NT2/D1 (cell line): ENCODE measurements around the gene CCDC71.

Source experiments
- DNase-seq: peaks from one replicate; pipeline ENCODE4 v3.0.0-alpha.2; 2011; ENCODE audit warnings: low read depth, low spot score
- H3K27me3 ChIP-seq: 2 replicates; pipeline ENCODE4 v1.6.0; 2011; ENCODE audit warnings: mild to moderate bottlenecking; ENCODE audit not compliant: insufficient read length, insufficient read depth
- H3K36me3 ChIP-seq: 2 replicates; pipeline ENCODE4 v1.6.1; 2011; ENCODE audit warnings: mild to moderate bottlenecking, low read length, mixed read lengths; ENCODE audit not compliant: insufficient read depth, insufficient read length
- H3K4me1 ChIP-seq: 2 replicates; pipeline ENCODE4 v1.5.1; 2011; ENCODE audit not compliant: insufficient read depth, insufficient read length
- H3K4me3 ChIP-seq: 2 replicates; pipeline ENCODE4 v1.5.1; 2011; ENCODE audit warnings: low read depth; ENCODE audit not compliant: insufficient read length
- H3K9ac ChIP-seq: 2 replicates; pipeline ENCODE4 v1.6.0; 2011; ENCODE audit warnings: low read depth; ENCODE audit not compliant: insufficient read length
- H3K9me3 ChIP-seq: 2 replicates; pipeline ENCODE4 v1.5.1; 2011; ENCODE audit warnings: mild to moderate bottlenecking, low read length; ENCODE audit not compliant: insufficient read depth
- SUZ12 ChIP-seq: IDR thresholded peaks from 2 replicates; pipeline ENCODE4 v1.6.1; 2011; ENCODE audit not compliant: insufficient read length, insufficient read depth; ENCODE audit errors: extremely low read depth
- YY1 ChIP-seq: IDR thresholded peaks from 2 replicates; pipeline ENCODE4 v1.6.1; 2011; ENCODE audit not compliant: insufficient read length, insufficient read depth
- ZNF274 ChIP-seq: IDR thresholded peaks from 2 replicates; pipeline ENCODE4 v1.6.1; 2011; ENCODE audit warnings: mild to moderate bottlenecking, low read depth, low read length

CCDC71 gene

DNA sequence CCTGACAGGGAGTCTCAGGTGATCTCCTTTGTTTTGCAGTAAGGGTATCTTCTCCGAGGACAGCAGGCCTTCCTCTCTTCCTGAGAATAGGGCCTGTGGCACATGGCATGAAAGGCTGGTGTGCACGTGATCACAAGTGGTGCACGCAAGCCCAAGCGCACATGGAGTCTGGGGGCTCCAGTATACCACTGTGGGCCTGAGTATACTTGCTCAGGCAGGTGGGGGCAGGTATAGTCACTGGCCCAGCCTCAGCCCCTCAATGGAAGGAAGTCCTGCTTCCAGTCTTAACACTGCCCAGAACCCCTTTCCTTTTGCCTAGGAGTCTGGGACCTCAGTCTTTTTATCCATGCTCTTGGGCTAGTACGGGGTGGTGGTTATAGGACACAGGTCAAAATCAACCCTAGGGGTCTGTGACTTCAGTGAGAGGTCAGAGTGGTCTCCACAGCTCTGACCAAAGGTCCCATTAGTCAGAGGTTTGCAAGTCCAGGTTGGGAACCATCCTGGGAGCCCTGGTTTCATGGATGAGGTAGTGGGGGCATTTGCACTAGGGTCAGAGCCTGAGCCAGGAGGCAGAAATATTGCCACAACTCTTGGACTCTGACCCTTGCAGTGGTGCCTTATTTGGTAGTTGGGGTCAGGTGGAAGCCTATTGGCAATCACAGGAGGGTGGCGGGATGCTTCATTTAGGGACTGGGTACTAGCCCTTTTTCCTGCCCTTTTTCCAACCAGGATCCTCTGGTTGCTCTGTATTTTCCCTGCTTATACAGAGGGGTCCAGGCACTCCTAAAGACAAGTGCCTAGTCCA is 823 bp upstream of the CCDC71 start:
- H3K36me3 ChIP-seq, result peaks cover 34% of the 10 kb centered on the region
- H3K9ac ChIP-seq, result peak overlapping the region; percentile 96
- no peak for DNase-seq
- TF ChIP-seq SUZ12 (no peak), ZNF274 (no peak), YY1 (no peak)
- H3K4me1 ChIP-seq, result peaks cover 9% of the 10 kb centered on the region
- no peaks in the 10 kb centered on the region for H3K27me3 ChIP-seq
- H3K4me3 ChIP-seq, result peak overlapping the region; percentile 92
- no peaks in the 10 kb centered on the region for H3K9me3 ChIP-seq

DNA sequence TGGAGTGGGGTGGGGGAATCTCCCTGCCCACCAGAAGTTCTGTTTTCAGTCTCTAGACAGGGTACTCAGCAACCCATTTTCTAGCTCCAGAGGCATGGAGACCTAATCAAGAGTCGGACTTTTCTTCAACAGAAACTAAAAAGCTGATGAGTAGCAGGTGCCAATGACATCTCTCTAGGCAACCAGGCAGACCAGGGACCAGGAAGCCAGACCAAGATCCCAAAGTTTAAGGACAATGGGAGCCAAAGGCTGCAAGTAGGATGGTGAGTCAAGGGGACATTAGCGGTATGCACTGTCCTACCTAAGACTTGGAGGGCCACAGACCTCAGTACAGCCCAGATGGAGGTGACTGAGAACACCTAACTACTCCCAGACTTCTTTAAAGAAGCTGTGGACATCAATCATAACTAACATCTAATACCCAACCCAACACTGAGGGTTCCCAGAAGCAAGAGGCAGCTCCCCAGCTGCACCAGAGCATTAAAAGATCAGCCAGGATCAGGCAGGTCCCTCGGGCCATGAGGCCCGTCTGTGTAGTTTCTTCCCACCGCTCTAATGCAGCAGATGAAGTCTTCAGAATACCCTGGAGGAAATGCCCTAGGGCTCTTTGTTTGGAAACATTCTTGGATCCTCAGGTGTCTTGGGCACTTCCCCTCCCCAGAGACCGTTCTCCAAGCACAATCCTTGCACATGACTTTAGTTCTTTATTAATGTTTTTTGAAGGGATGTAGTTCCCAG is 979 bp downstream of the CCDC71 start:
- Histone ChIP-seq H3K4me3 (peak overlapping the region; percentile 92), H3K9ac (peak overlapping the region; percentile 96), H3K9me3 (no peaks in the 10 kb centered on the region), H3K27me3 (no peaks in the 10 kb centered on the region), H3K36me3 (peaks cover 43% of the 10 kb centered on the region), H3K4me1 (peaks cover 4% of the 10 kb centered on the region)
- no peak for DNase-seq
- TF ChIP-seq SUZ12, result no peak
- TF ChIP-seq YY1, result no peak
- no peak for TF ChIP-seq ZNF274

DNA sequence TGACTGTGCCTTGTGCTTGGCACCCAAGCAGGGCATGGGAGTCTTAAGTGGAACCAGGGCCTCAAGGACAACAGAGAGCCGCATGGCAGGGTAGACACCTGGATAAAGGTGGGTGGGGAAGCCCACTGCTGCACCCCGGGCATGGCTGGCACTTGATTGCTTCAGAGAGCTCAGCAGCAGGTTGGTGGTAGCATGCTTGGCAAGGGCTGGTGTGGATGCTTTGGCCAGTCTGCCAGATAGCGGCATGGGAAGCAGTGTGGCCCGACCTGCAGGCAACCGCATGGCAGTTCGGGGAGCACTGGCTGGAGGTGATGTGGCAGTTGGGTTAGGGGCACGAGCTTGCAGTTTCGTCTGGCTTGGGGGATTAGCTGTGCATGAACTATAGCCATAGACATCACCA is 2.5 kb downstream of the CCDC71 start:
- DNase-seq, result no peak
- Histone ChIP-seq H3K27me3 (no peaks in the 10 kb centered on the region), H3K36me3 (peaks cover 43% of the 10 kb centered on the region), H3K9ac (peak overlapping the region; percentile 11), H3K9me3 (no peaks in the 10 kb centered on the region), H3K4me1 (peaks cover 7% of the 10 kb centered on the region), H3K4me3 (no peak overlapping the region)
- no peak for TF ChIP-seq SUZ12
- TF ChIP-seq ZNF274, result no peak

DNA sequence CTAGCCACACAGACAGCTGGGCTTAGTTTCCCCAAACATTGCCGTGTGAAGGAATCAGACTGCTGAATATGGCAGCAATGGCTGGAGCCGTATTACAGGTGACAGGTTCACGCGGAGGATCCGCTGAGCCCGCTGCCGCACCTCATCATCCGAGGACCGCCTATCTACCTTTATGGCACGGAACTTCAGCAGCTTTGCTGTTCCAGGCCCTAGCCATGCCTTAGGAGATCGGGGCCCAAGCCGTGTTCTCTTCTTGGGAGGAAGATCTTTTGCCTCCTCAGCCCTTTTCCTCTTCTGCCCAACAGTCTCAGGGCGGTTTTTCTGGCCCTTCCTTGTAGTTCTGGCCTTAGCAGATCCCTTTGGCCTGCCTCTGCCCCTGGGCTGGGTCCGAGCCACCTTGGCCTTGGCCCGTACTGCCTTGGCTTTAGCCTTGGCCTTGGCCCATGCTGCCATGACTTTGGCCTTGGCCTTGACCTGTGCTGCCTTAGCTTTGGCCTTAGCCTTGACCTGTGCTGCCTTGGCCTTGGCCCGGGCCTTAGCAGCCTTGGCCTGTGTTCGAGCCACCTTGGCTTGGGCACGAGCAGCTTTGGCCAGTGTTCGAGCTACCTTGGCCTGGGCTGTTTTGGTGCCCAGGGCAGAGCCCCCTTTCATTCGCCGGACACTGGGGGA is 3.2 kb downstream of the CCDC71 start:
- H3K9ac ChIP-seq, result peak overlapping the region; percentile 21
- TF ChIP-seq SUZ12, result no peak
- TF ChIP-seq YY1, result no peak
- no peak for TF ChIP-seq ZNF274
- no peaks in the 10 kb centered on the region for H3K9me3 ChIP-seq
- no peaks in the 10 kb centered on the region for H3K27me3 ChIP-seq
- peaks cover 7% of the 10 kb centered on the region for H3K4me1 ChIP-seq
- H3K36me3 ChIP-seq, result peaks cover 43% of the 10 kb centered on the region
- no peak for DNase-seq
- no peak overlapping the region for H3K4me3 ChIP-seq

- no peak for DNase-seq
- H3K27me3 ChIP-seq, result no peaks in the 10 kb centered on the region
- no peak overlapping the region for H3K4me3 ChIP-seq
- H3K9me3 ChIP-seq, result no peaks in the 10 kb centered on the region
- H3K9ac ChIP-seq, result no peak overlapping the region
- peaks cover 7% of the 10 kb centered on the region for H3K4me1 ChIP-seq
- no peak for TF ChIP-seq SUZ12
- no peak for TF ChIP-seq YY1
- no peak for TF ChIP-seq ZNF274
- H3K36me3 ChIP-seq, result peaks cover 43% of the 10 kb centered on the region
These were observed 4.2 kb downstream of the CCDC71 start for GRCh38 chr3:49161808-49162530.

DNA sequence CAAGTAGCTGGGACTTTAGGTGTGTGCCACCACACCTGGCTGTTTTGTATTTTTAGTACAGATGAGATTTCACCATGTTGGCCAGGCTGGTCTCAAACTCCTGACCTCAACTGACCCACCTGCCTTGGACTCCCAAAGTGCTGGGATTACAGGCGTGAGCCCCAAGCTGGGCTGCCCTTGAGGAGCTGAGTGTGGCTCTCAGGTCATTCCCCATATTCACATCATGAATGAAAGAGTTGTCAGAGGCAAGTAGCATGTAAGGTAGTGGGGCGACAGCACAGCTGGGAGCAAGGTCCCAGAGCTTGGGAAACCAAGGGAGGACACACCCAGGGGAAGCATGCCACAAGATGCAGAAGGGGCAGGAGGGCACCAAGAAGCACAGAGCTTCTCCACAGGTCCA is 4.9 kb downstream of the CCDC71 start:
- H3K27me3 ChIP-seq, result no peaks in the 10 kb centered on the region
- no peaks in the 10 kb centered on the region for H3K9me3 ChIP-seq
- no peak overlapping the region for H3K9ac ChIP-seq
- peaks cover 7% of the 10 kb centered on the region for H3K4me1 ChIP-seq
- DNase-seq, result no peak
- H3K4me3 ChIP-seq, result no peak overlapping the region
- no peak for TF ChIP-seq ZNF274
- TF ChIP-seq YY1, result no peak
- no peak for TF ChIP-seq SUZ12
- H3K36me3 ChIP-seq, result peaks cover 43% of the 10 kb centered on the region
